Endothelial cell of umbilical vein (primary cell): ENCODE data around the gene FMNL1. TPM values are rescaled to one million over a fixed set of nuclear protein-coding genes. Genes with fewer than 3 reads are reported as not detected.
A peak's percentile ranks its signal among the peaks of the same experiment; 100 is the strongest.

ENCODE experiments used
- BruUV-seq: library from RNA; stranded (reverse); fragments of 400-500 nt; replicated peaks from 2 replicates; lab custom pipeline; 2021; lab: Mats Ljungman, UMichigan
- CTCF ChIA-PET: fragments of 300-600, 350-600 bp; sonication (Branson Sonifier 250); formaldehyde crosslinking; loops from one replicate; lab custom pipeline; 2021; ENCODE audit warnings: antibody characterized with exemption, inconsistent platforms; lab: Charles Lee
- POLR2A ChIA-PET: fragments of 300-600, 350-600 bp; sonication (Branson Sonifier 250); formaldehyde crosslinking; loops from one replicate; lab custom pipeline; 2021; ENCODE audit warnings: antibody characterized with exemption, inconsistent platforms; lab: Charles Lee
- DNase-seq: peaks from one replicate; pipeline ENCODE4 v3.0.0-alpha.2; 2011; ENCODE audit warnings: low read depth, low spot score
- FAIRE-seq: peaks from 2 replicates; lab custom pipeline; 2011; peaks lifted over from hg19 to GRCh38; lab: Jason Lieb, UNC
- H2AFZ ChIP-seq: 2 replicates; pipeline ENCODE4 v1.6.0; 2012; ENCODE audit warnings: low read depth, low read length, control low read depth, inconsistent platforms
- H3K27ac ChIP-seq: 2 replicates; pipeline ENCODE4 v1.5.1; 2011; ENCODE audit warnings: low read depth, mild to moderate bottlenecking, control low read depth, low read length, moderate library complexity; ENCODE audit not compliant: insufficient read depth
- H3K27me3 ChIP-seq, 2 experiments: 2 replicates each; pipeline versions ENCODE4 v1.6.0 to v1.6.1; 2011; ENCODE audit warnings: low read length in 2 of 2, mixed read lengths in 1 of 2; ENCODE audit not compliant: control insufficient read depth in 2 of 2, insufficient read depth in 2 of 2
- H3K36me3 ChIP-seq, 2 experiments: 2 replicates in 1 of 2; 3 replicates in 1 of 2; pipeline ENCODE4 v1.5.1; 2011; ENCODE audit warnings: low read length in 2 of 2, mild to moderate bottlenecking in 1 of 2, moderate library complexity in 1 of 2; ENCODE audit not compliant: control insufficient read depth in 2 of 2, insufficient read depth in 2 of 2; ENCODE audit errors: extremely low read depth in 1 of 2
- H3K4me1 ChIP-seq: 3 replicates; pipeline ENCODE4 v1.5.1; 2011; ENCODE audit warnings: mild to moderate bottlenecking, low read length; ENCODE audit not compliant: control insufficient read depth, insufficient read depth; ENCODE audit errors: extremely low read depth
- H3K4me2 ChIP-seq: 2 replicates; pipeline ENCODE4 v1.6.1; 2011; ENCODE audit warnings: low read length, control low read depth, mixed read lengths; ENCODE audit not compliant: insufficient read depth
- H3K4me3 ChIP-seq, 3 experiments: fragments of 200-600 bp in 1 of 3; sonication (generic), shearing (Covaris generic) in 1 of 3; replicated peaks in 1 of 3; 2 replicates each; pipeline ENCODE4 v1.5.1; 2011 to 2016; ENCODE audit warnings: control low read depth in 3 of 3, low read length in 3 of 3, mild to moderate bottlenecking in 2 of 3, inconsistent platforms in 1 of 3, low read depth in 1 of 3, moderate library complexity in 1 of 3; ENCODE audit not compliant: insufficient read depth in 1 of 3
- H3K79me2 ChIP-seq: 2 replicates; pipeline ENCODE4 v1.6.0; 2012; ENCODE audit warnings: low read length, inconsistent platforms; ENCODE audit not compliant: control insufficient read depth, insufficient read depth
- H3K9ac ChIP-seq: replicated peaks from 2 replicates; pipeline ENCODE3; 2011; ENCODE audit warnings: low read length, control low read depth; ENCODE audit not compliant: insufficient read depth; ENCODE audit errors: extremely low read depth
- H3K9me1 ChIP-seq: replicated peaks from 3 replicates; pipeline ENCODE4 v1.6.0; 2011; ENCODE audit warnings: mild to moderate bottlenecking, low read length; ENCODE audit not compliant: control insufficient read depth, insufficient read depth; ENCODE audit errors: extremely low read depth
- H3K9me3 ChIP-seq: replicated peaks from 2 replicates; pipeline ENCODE4 v1.5.1; 2012; ENCODE audit warnings: low read length, inconsistent platforms; ENCODE audit not compliant: control insufficient read depth, insufficient read depth
- H4K20me1 ChIP-seq: replicated peaks from 2 replicates; pipeline ENCODE3; 2011; ENCODE audit warnings: mild to moderate bottlenecking, low read length; ENCODE audit not compliant: control insufficient read depth, insufficient read depth; ENCODE audit errors: extremely low read depth
- EZH2 ChIP-seq: IDR thresholded peaks from 2 replicates; pipeline ENCODE4 v1.6.1; 2012; ENCODE audit warnings: borderline replicate concordance, low read depth, mild to moderate bottlenecking, moderate library complexity, low read length, inconsistent platforms; ENCODE audit not compliant: severe bottlenecking
- FOS ChIP-seq: IDR thresholded peaks from 2 replicates; pipeline ENCODE4 v1.6.1; 2011; ENCODE audit warnings: mild to moderate bottlenecking, low read length, moderate library complexity, borderline replicate concordance; ENCODE audit not compliant: insufficient read depth
- GATA2 ChIP-seq: IDR thresholded peaks from 2 replicates; pipeline ENCODE4 v1.7.0; 2011; ENCODE audit warnings: low read depth, mild to moderate bottlenecking, moderate library complexity, mixed read lengths, low read length; ENCODE audit not compliant: insufficient read length, insufficient read depth
- JUN ChIP-seq: IDR thresholded peaks from 2 replicates; pipeline ENCODE4 v1.6.1; 2011; ENCODE audit warnings: borderline replicate concordance, low read depth; ENCODE audit not compliant: insufficient read length, insufficient read depth
- MYC ChIP-seq: IDR thresholded peaks from one replicate; pipeline ENCODE4 v1.6.1; 2011; ENCODE audit warnings: mild to moderate bottlenecking, low read depth, low read length
- POLR2A ChIP-seq: IDR thresholded peaks from 2 replicates; pipeline ENCODE4 v1.6.1; 2012; ENCODE audit warnings: low read depth, mild to moderate bottlenecking, control low read depth, low read length
- POLR2AphosphoS5 ChIP-seq: IDR thresholded peaks from 2 replicates; pipeline ENCODE4 v1.6.1; 2012; ENCODE audit warnings: low read depth, mild to moderate bottlenecking, control low read depth, low read length, moderate library complexity; ENCODE audit not compliant: insufficient read depth
- dilution Hi-C: fragments of 300-500 bp; cut with MboI; formaldehyde crosslinking; loops from one replicate; pipeline ENCODE4 v1.15.0; 2019; ENCODE audit warnings: low sequenced_read_pairs; ENCODE audit not compliant: extremely low pct_ligation_motif_present
- intact Hi-C: fragments of 100-400 bp; cut with micrococcal nuclease; formaldehyde crosslinking; loops from one replicate; pipeline ENCODE4 v1.10.0; 2022
- polyA plus RNA-seq, 4 experiments: library from polyadenylated mRNA; depleted of rRNA in 3 of 4; stranded (reverse) in 3 of 4; unstranded in 1 of 4; fragments of >200 nt; gene quantifications; 2 replicates each; pipeline versions ENCODE4 v1.2.1 to v1.2.3, GENCODE V29; 2011 to 2012; ENCODE audit warnings: missing spikeins in 1 of 4
- total RNA-seq: library from RNA; stranded (reverse); gene quantifications from 2 replicates; pipeline ENCODE4 v1.2.3, GENCODE V29; 2021
- TF ChIP-seq, protein P1 (sequence below): IDR thresholded peaks from 2 replicates; pipeline ENCODE4 v1.6.1; 2011; ENCODE audit not compliant: insufficient read depth, insufficient read length
- TF ChIP-seq, protein P2 (sequence below), 2 donors: IDR thresholded peaks; 1 replicate in 1 of 2; 2 replicates in 1 of 2; pipeline ENCODE4 v1.5.1; 2011; ENCODE audit warnings: low read length in 2 of 2, mild to moderate bottlenecking in 2 of 2, moderate library complexity in 2 of 2, control low read depth in 1 of 2, inconsistent platforms in 1 of 2, low read depth in 1 of 2; ENCODE audit not compliant: insufficient read depth in 1 of 2; ENCODE audit errors: extremely low read depth in 1 of 2

Gene FMNL1
- total and polyA plus RNA-seq, 2 donors (not counting 3 experiments of a cell fraction or from before 2014, with no cell fraction given) = 0.95 to 1.6 TPM

DNA sequence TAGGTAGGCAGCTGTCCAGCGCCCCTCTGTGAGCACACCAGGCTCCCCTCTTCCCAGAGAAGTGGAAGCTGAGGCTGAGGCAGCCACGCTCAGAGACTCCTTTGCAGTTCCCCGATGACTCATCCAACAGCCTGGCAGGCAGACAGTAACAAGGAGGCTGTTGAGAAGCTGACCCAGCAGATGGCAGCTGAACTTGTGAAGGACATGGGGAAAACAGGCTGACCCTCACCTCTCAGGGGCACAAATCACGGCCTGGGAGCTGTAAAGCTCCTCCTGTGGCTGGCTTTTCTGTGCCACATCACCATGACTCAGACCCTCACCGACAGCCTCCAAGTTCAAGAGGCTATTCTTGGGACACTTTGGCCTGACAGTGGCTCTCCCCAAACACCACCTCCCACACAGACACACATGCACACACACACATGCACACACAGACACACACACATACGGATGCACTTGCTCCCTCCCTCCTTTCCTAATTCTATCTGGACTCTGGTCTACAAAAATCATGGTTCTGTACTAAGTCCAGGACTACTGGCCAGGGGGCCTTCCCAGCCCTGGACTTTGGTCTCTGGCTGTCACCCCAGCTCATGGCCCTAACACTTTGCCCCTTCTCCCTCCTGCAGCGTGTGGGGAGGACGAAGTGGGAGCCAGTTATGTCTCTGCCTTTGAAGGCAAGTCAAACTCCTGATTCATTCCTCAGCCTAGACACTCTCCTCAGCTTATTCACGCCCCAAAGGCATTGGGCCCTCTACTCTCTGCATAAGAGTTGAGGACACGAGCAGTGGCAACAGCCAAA is 71.9 kb downstream of the FMNL1 start:
- dilution Hi-C loops = no loop called here
- intact Hi-C loops = loop anchor here (1.0 to 2.0 kb wide), 2 partner anchors 23 to 78 kb away; partner anchors contain the start of gene MAP3K14
- CTCF ChIA-PET = interaction anchor here (0.8 to 5.3 kb wide), 19 partner anchors 8 to 158 kb away, joined by 3 to 69 read pairs (median 4); partner anchors contain the start of genes ACBD4 and MAP3K14
- H3K9me3 ChIP-seq = no peaks in the 10 kb centered on the region
- POLR2A ChIA-PET = interaction anchor here (1.5 kb wide), 1 partner anchor 145 kb away, joined by 7 read pairs; the partner anchor contains the start of gene HEXIM1
- no peak overlapping the region for H3K9ac ChIP-seq
- peaks cover 45% of the 10 kb centered on the region for H3K4me1 ChIP-seq
- DNase-seq = peak; percentile 94
- peak; percentile 99 for FAIRE-seq
- no peak overlapping the region for H3K4me3 ChIP-seq
- H3K79me2 ChIP-seq = peaks cover 37% of the 10 kb centered on the region
- H3K27me3 ChIP-seq = no peaks in the 10 kb centered on the region
- TF ChIP-seq, protein P1, sequence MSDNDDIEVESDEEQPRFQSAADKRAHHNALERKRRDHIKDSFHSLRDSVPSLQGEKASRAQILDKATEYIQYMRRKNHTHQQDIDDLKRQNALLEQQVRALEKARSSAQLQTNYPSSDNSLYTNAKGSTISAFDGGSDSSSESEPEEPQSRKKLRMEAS = no peak
- TF ChIP-seq EZH2 (no peak), FOS (peak; percentile 95), MYC (no peak), GATA2 (no peak), POLR2A (peak; percentile 41), POLR2AphosphoS5 (peak; percentile 69), JUN (peak; percentile 91)
- TF ChIP-seq, protein P2, sequence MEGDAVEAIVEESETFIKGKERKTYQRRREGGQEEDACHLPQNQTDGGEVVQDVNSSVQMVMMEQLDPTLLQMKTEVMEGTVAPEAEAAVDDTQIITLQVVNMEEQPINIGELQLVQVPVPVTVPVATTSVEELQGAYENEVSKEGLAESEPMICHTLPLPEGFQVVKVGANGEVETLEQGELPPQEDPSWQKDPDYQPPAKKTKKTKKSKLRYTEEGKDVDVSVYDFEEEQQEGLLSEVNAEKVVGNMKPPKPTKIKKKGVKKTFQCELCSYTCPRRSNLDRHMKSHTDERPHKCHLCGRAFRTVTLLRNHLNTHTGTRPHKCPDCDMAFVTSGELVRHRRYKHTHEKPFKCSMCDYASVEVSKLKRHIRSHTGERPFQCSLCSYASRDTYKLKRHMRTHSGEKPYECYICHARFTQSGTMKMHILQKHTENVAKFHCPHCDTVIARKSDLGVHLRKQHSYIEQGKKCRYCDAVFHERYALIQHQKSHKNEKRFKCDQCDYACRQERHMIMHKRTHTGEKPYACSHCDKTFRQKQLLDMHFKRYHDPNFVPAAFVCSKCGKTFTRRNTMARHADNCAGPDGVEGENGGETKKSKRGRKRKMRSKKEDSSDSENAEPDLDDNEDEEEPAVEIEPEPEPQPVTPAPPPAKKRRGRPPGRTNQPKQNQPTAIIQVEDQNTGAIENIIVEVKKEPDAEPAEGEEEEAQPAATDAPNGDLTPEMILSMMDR (IDR thresholded peaks at IDR 0.05; ENCODE audit: extremely low read depth in 1 of 2, insufficient read depth in 1 of 2, low read depth in 1 of 2, low read length in 2 of 2) = peak; percentile 5 to 30
- no peak overlapping the region for H2AFZ ChIP-seq
- no TSS peak for BruUV-seq
- H3K9me1 ChIP-seq = no peaks in the 10 kb centered on the region
- H3K36me3 ChIP-seq = peaks cover 0 to 11% of the 10 kb centered on the region in 2 experiments
- H4K20me1 ChIP-seq = no peaks in the 10 kb centered on the region
- peak overlapping the region; percentile 3 for H3K4me2 ChIP-seq
- peak overlapping the region; percentile 50 for H3K27ac ChIP-seq
